Right kidney (tissue), 1 donor: ENCODE measurements around the gene SLC66A2.
"Not testable (repeated sequence)": the region's sequence is repeated elsewhere in the genome, so short reads cannot be mapped to it uniquely, and the experiment has no call there.

Source experiments
- DNase-seq: peaks from one replicate; pipeline ENCODE4 v3.0.0-alpha.2; 2016

Gene SLC66A2

DNA sequence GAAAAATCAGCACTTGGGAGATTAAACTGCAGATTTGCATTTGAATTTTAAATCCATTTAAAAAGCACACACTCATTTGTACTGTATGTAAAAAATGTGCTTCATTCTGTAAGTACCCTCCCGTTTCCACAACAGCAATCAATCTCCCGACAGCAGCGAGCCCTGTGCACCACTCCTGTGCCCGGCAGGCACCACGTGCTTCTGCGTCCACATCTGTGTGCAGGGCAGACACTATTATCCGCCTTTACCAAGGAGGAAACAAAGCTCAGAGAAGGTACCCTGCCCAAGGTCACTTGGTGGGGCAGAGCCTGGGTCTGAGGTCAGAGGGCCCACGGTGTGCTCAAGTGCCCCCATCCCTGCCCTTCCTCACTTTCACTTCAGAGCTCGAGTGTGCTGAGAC is 20.5 kb upstream of the SLC66A2 start:
- DNase-seq, result no peak

DNA sequence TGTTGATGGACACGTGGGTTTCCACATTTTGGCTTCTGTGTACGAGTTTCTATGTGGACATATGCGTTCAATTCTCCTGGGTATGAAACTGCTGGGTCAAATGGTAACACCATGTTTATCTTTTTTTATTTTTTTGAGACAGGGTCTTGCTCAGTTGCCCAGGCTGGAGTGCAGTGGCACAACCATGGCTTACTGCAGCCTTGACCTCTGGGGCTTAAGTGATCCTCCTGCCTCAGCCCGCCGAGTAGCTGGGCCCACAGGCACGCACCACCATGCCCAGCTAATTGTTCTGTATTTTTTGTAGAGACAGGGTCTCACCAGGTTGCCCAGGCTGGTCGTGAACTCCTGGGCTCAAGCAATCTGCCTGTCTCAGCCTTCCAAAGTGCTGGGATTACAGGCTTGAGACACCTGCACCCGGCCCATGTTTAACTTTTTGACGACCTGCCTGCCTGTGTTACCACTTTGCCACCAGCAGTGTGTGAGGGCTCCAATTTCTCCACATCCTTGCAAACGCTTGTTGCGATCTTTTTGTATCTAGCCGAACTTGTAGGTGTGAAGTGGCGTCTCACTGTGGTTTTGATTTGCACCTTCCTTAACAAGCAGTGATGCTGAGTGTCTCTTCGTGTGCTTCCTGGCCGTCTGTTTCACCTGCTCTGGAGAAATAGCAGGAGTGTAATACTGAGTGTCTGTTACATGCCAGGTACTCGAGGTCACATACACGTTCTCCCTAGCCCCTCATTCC is 19.9 kb upstream of the SLC66A2 start:
- no peak for DNase-seq

DNA sequence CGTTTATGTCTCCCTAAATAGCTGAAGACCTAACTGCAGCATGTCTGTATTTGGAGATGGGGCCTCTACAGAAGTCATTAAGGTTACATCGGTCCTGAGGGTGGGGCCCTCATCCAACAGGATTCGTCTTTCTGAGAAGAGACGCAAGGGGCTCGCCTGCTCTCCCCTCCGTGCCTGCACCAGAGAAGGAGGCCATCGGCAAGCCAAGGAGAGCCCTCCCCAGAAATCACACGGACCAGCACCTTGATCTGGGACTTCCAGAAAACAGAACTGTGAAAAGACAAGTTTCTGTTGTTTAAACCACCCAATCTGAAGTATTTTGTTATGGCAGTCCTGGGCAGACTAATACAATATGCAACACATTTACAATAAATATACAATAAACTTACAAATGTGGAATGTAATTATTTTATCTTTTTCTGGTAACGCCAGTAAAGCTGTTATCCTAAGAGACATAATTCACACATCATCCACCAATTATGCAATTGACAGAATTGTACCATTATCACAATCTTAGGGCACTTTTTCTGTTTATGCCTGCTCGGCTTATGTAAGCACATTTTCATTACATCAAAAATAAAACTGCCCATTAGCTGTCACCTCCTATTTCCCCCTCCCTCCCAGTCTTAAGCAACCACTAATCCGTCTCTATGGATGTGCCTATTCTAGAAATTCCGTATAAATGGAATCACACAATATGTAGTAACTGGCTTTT is 19.1 kb upstream of the SLC66A2 start:
- DNase-seq, result no peak

DNA sequence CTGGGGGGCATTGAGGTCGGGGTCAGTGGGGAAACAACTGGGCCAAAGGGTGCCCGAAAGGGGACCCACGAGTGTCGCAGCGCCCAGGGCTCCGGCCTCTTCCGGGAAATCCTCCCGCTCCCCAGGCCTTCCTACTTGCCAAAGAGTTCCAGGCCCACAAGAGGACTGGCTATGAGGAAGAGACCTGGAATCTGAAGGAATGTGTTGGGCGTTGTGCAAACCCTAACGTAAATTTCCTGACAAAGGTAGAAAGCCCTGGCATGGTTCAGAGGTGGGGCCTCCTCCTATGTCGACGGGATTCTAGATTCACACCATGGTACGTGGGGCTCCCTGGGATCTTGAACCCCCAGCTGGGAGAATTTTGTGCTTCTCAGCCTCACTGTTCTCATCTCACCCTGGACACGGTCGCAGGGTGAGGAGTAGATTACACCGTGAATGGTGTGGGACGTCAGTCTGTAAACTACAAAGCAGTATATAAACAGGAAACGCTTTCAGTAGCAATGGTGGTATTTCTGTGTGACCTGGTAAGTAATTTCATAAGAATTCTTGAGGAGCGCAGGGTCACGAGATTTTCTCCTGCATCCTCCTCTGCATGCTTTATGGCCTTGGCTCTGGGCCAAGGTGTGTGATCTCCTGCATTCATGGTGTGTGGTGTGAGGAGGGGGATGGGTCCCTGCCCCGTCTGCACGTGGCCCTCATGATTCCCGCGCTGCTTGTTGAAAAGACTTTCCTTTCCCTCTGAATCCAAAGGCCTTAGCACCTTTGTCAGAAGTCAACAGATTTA is 13.9 kb upstream of the SLC66A2 start:
- DNase-seq, result peak; percentile 59

DNA sequence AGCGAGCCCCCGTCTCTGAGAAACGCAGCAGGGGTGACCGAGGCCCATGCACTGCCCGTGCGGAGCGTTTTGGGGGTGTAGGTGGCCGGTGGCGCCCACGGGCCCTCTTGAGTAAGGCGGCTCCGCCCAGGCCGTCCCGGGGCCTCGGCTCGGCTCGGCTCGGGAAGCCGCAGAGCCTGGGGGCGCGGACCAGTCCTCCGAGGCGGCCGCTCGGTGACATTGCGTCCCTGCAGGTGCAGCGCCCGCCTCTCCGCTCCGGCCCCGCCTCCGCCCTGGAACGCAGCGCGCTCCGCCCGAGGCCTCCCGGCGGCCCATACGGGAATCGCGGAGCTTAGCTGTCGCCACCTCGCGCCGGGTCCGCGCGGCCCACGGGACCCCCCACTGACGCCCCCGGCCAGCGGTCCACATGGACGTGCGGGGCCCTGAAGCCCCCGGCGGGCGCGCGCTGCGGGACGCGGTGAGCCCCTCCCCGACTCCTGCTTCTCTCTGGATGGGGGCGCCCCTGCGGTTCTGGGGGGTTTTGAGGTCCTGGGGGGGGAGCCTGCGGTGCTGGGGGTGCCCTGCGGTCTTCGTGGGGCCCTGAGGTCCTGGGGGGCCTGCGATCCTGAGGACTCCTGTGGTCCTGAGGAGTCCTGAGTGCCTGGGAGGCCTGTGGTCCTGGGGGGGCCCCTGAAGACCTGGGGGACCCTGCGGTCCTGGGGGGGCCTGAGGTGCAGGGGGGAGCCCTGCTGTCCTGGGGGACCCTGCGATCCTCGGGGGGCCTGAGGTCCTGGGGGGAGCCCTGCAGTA is 13.1 kb upstream of the SLC66A2 start, which contains the start of gene HSBP1L1:
TSS of gene HSBP1L1 (plus strand) at position 314 of the 789 bp plus-strand sequence. CDS start at position 407, 93 bp downstream.
- peak; percentile 73 for DNase-seq

DNA sequence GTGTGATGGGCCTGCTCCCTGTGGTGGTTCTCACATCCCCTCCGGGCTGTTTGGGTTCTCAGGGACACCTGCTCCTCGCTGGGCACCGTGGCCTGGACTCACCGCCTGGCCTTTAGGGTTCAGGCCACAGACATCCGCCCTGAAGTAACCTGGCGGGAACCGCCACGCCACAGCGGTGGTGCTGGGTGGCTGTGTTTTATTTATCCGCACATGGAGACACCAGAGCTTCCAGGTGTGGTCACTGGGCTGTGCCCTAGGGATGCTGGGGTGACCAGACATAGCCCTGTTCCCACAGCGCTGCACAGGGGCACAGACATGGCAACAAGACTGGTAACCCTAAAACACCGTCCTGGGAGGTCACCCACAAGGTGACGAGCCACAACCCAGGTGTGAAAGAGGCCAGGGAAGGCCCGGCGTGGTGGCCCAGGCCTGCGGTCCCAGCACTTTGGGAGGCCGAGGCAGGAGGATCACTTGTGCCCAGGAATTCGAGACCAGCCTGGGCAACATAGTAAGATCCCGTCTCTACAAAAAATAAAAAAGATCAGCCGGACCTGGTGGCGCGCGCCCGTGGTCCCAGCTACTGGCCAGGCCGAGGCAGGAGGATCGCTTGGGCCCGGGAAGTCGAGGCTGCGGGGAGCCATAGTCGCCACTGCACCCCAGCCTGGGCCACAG is 12.3 kb upstream of the SLC66A2 start:
- no peak for DNase-seq

DNA sequence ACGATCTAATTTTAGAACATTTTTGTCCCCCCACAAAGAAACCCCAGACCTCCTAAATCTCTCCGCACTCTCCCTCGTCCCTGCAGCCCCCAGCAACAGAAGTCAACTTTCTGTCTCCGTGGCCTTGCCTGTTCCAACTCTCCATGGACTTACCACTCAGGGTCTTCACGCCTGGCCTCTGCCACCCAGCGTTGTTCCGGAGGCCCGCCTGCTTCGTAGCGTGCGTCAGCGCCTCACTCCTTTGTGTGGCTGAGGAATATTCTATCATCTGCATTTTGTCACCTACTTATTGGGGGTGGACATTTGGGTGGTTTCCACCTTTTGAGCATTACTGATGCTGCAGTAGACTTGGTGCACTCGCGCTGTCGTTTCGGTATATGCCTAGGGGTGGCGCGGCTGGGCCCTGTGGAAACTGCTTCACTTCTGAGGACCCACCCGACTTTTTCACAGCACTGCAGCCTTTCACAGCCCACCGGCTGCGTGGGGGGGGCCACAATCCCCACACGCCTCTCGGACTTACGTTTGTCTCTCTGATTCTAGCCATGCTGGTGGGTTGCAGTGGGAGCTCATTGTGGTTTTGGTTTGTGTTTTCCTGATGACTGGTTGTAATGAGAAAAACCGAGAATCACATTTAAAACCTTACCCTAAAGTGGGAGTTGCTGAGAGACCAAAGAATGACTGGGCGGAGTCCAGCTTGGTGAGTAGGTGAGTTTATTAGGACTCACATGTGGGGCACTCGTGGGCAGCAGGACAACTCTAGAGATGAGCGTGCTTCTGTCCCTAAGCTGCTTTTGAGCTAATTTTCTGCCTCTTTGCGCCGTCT is 11.6 kb upstream of the SLC66A2 start:
- no peak for DNase-seq

DNA sequence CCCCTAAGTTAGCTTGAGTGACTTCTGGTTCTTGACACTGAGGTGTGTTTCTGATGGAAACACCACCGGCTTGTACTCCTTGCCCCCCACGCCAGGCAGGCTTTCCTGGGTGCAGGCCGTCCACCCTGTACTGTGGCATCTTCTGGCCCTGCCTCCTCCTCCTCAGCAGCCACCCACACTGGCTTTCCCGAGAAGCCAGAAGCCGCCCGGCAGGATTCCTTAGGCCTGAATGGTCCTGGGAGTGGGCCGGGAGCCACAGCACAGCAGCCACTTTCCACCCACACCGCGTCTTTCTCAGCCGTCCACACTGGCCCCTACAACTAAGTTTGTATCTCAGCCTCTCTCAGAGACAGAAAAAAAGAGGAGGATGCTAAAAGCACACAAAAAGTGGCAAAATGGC is 10.9 kb upstream of the SLC66A2 start:
- DNase-seq, result no peak

DNA sequence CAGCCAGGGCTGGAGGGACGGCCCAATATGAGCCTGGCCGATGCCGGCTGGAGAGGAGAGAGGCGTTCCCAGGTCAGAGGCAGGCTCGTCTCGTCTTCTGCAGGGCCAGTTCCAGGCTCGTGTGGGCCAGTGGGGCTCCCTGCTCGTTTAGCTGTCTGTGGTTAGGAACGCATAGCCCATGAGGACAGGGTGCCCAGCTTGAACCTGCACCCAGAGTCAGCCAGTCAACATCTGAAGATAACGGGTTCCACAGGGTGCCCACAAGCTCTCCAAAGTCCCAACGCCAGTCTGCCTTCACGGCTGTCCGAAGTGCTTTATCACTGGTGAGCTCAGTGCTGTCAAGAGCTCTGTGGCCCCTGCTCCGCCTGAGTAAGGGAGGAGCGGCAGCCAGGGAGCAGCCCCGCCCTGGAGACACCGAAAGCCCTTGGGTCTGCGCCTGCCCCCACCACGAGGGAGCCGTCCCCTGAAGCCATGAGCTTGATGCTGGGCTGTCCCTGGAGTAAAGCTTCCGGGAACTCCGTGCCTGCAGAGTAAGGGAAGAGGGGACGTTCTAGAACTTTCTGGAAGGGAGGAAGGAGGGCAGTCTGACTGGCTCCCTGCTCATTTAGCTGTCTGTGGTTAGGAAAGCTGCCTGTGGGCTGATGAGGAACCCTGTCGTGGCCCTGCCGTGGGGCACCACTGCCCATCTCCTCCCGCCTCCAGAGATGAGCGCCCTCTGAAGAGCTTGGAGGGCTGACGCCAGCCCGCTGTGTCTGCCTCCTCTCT is 10.3 kb upstream of the SLC66A2 start:
- no peak for DNase-seq

DNA sequence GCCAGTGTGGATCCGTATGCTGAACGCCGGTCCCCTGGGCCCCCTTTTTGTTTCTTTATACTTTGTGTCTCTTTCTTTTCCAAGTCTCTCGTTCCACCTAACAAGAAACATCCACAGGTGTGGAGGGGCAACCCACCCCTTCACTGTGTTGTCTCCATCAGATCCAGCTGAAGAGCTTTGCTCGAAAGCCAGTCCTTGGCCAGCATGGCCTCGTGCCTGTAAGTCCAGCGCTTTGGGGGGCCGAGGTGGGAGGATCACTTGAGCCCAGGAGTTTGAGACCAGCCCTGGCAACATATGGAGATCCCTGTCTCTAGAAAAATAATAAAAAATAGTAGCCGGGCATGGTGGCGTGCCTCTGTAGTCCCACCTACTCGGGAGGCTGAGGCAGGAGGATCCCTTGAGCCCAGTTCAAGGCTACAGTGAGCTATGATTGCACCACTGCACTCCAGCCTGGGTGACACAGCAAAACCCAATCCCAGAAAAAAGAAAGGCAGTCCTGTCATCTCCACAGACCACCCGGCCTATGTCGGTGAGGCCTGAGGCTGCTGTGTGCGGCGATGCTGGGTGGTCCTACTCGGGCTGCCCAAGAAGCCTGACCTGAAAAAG is 9.6 kb upstream of the SLC66A2 start:
- DNase-seq, result no peak

DNA sequence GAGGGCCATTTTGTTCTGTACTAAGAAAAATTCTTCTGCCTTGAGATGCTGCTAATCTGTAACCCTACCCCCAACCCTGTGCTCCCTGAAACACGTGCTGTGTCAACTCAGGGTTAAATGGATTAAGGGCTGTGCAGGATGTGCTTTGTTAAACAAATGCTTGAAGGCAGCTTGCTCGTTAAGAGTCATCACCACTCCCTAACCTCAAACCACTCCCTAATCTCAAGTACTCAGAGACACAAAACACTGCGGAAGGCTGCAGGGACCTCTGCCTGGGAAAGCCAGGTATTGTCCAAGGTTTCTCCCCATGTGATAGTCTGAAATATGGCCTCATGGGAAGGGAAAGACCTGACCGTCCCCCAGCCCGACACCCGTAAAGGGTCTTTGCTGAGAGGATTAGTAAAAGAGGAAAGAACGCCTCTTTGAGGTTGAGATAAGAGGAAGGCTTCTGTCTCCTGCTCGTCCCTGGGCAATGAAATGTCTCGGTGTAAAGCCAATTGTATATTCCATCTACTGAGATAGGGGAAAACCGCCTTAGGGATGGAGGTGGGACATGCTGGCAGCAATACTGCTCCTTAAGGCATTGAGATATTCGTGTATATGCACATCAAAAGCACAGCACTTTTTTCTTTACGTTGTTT is 8.8 kb upstream of the SLC66A2 start:
- DNase-seq, result not testable (repeated sequence)

DNA sequence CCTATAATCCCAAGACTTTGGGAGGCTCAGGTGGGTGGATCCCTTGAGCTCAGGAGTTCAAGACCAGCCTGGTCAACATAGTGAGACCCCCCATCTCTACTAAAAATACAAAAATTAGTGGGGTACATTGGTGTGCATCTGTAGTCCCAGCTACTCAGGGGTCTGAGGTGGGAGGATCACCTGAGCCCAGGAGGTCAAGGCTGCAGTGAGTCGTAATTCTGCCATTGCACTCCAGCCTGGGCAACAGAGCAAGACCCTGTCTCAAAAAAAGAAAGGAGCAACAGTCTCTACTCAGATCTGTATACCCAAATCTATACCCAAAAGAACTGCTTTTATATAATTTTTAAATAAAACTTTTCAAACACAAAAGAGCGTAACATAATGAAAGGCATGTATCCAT is 7.5 kb upstream of the SLC66A2 start:
- no peak for DNase-seq

DNA sequence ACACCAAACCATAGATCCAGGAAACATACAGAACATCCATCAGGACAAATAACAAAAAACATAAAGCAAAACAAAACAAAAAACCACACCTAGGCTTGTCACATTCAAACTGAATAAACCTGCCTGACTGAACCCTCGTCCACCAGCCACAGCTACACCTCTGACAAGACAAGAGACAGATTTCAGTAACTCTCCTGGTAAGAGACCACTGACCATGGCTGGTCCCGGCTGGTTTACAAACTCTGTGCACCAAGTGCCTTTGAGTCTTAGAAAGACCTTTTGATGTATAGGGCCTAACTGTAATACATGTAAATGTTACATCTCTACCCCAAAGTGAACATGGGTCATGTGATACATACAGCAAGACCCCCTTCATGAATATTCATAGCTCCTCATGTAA is 4.8 kb upstream of the SLC66A2 start:
- DNase-seq, result no peak

DNA sequence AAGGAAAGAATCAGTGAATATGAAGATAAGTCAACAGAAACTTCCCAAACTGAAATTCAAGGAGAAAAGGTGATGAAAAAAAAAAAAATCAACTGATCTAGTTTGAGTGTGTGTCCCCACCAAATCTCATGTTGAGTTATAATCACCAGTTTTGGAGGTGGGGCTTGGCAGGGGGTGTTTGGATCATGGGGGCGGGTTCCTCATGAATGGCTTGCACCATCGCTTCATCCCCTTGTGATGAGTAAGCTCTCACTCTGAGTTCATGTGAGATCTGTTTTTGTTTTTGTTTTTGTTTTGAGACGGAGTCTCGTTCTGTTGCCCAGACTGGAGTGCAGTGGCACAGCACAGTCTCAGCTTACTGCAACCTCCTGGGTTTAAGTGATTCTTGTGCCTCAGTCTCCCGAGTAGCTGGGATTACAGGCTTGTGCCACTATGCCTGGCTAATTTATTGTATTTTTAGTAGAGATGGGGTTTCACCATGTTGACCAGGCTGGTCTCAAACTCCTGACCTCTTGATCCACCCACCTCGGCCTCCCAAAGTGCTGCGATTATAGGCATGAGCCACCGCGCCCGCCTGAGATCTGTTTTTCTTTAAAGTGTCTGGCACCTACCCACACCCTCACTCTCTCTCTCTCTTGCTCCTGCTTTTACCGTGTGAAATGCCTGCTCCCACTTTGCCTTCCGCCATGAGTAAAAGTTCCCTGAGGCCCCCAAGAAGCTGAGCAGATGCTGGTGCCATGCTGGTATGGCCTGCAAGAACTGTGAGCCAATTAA is 4.0 kb upstream of the SLC66A2 start:
- no peak for DNase-seq

DNA sequence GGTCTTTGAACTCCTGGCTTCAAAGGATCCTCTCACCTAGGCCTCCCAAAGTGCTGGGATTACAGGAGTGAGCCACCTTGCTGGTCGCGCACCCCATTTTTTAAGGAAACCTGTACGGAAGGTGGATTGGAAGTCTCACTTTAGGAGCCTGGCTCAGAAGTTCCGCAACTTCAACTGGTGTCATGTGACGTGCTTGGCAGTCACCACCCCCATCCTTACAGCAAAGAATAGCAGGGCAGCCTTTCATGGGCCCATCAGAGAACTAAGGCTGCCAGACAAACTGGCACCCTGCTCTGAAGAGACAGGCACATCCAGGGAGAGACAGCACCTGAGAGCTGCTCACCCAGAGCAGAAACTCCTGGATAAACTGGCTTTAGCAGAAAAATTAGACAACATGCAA is 3.3 kb upstream of the SLC66A2 start:
- DNase-seq, result no peak

DNA sequence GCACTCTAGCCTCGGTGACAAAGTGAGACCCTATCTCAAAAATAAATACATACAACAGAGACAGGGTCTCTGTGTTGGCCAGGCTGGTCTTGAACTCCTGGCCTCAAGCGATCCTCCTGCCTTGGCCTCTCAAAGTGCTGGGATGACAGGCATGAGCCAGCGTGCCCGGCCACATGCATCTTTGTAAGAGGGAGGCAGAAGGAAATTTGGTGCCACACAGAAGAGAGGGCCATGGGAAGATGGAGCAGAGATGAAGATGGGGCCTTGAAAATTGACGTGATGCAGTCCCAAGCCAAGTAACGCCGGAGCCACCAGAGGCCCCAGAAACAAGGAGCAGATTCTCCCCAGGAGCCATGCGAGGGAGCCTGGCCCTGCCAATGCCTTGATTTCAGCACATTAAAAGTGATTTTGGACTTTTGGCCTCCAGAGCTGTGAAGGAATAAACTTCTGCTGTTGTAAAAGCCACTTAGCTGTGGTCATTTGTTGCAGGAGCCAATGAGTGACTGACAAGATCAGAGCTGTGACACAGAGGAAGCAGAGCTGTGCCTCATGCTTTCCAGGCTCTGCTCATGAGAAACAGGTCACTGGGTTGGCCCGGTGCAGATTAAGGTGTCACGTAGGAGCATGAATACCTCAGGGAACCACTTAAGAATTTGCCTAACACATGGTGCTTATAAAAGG is 2.7 kb upstream of the SLC66A2 start:
- DNase-seq, result no peak

DNA sequence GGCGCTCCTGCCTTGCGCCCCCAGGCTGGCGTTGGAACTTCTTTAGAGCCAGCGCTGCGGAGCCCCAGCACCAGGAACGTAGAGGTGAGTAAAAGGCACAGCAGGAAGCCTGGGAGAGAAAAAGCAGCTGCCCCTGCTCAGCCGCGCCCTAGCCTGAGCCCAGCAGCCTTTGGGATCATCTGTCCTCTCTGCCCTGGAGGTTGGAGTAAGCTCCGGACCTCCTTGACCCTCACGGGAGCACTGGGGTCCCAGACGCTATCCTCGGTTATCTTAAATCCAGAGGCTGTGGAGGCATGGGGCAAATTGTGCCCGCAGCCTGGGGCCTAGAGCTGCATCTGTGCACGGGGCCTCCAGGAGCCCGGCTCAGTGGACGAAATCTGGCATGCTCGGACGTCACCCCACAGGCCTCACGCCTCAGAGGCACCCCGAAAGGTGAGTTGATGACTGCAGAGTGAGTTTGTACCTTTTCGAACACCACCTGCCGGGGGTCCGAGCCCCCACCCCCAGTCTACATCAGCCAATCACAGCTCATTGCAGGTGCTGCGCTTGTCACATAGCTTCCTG is 1.6 kb upstream of the SLC66A2 start:
- DNase-seq, result no peak
